Esophagus muscularis mucosa (tissue), 4 donors: ENCODE data around the gene WNT8B. TPM values are rescaled to one million over a fixed set of nuclear protein-coding genes. Genes with fewer than 3 reads are reported as not detected.

Experiments used
- DNase-seq: peaks from one replicate; pipeline ENCODE4 v3.0.0-alpha.2; 2017; ENCODE audit errors: extremely low spot score
- H3K27ac ChIP-seq, 4 donors: fragments of 200-600 bp; sonication (generic); replicated peaks in 1 of 4; 1 replicate in 3 of 4; 2 replicates in 1 of 4; pipeline ENCODE4 v1.5.1; 2016 to 2019; ENCODE audit warnings: mild to moderate bottlenecking in 1 of 4
- H3K27me3 ChIP-seq, 4 donors: fragments of 200-600 bp; sonication (generic); one replicate each; pipeline versions ENCODE4 v1.5.1 to v1.6.0; 2016 to 2019
- H3K36me3 ChIP-seq, 4 donors: fragments of 200-600 bp; sonication (generic); one replicate each; pipeline ENCODE4 v1.5.1; 2016 to 2019
- H3K4me1 ChIP-seq, 4 donors: fragments of 200-600 bp; sonication (generic); one replicate each; pipeline ENCODE4 v1.5.1; 2016 to 2019
- H3K4me3 ChIP-seq, 4 donors: fragments of 200-600 bp; sonication (generic); 1 replicate in 2 of 4; 2 replicates in 2 of 4; pipeline ENCODE4 v1.5.1; 2016 to 2019; ENCODE audit warnings: mild to moderate bottlenecking in 4 of 4, moderate library complexity in 1 of 4
- H3K9me3 ChIP-seq, 4 donors: fragments of 200-600 bp; sonication (generic); 1 replicate in 3 of 4; 2 replicates in 1 of 4; pipeline ENCODE4 v1.5.1; 2016 to 2019
- EP300 ChIP-seq: sonication (generic); formaldehyde crosslinking; IDR thresholded peaks from one replicate; pipeline ENCODE4 v1.6.1; 2017; ENCODE audit warnings: antibody characterized with exemption
- POLR2A ChIP-seq: fragments of 450-650 bp; IDR thresholded peaks from one replicate; pipeline ENCODE4 v1.6.1; 2017; ENCODE audit warnings: antibody characterized with exemption, moderate library complexity, mild to moderate bottlenecking, low read depth
- POLR2AphosphoS5 ChIP-seq, 2 donors: sonication (generic); formaldehyde crosslinking; IDR thresholded peaks; one replicate each; pipeline ENCODE4 v1.6.1; 2017; ENCODE audit warnings: antibody characterized with exemption in 2 of 2
- WGBS: methylation state at CpG from one replicate; pipeline ENCODE4 v1.1.5; 2018; 5-methylcytosine and 5-hydroxymethylcytosine counted together
- intact Hi-C: fragments of 100-400 bp; cut with DNase I; formaldehyde crosslinking; loops from one replicate; pipeline ENCODE4 v1.15.1; 2023
- total RNA-seq, 4 donors: library from RNA; depleted of rRNA; stranded (reverse); fragments of >200 nt; gene quantifications; one replicate each; pipeline versions ENCODE4 v1.1.0 to v1.2.1, GENCODE V29; 2016
- TF ChIP-seq, protein P1 (sequence below), 3 experiments: fragments of 200-600 bp in 2 of 3; fragments of 450-650 bp in 1 of 3; sonication (generic) in 2 of 3; IDR thresholded peaks; one replicate each; pipeline ENCODE4 v1.5.1; 2017 to 2019; ENCODE audit warnings: antibody characterized with exemption in 3 of 3, mild to moderate bottlenecking in 2 of 3, moderate library complexity in 1 of 3

The WNT8B gene
- total RNA-seq, 4 donors from 2014 or later, result not detected

DNA sequence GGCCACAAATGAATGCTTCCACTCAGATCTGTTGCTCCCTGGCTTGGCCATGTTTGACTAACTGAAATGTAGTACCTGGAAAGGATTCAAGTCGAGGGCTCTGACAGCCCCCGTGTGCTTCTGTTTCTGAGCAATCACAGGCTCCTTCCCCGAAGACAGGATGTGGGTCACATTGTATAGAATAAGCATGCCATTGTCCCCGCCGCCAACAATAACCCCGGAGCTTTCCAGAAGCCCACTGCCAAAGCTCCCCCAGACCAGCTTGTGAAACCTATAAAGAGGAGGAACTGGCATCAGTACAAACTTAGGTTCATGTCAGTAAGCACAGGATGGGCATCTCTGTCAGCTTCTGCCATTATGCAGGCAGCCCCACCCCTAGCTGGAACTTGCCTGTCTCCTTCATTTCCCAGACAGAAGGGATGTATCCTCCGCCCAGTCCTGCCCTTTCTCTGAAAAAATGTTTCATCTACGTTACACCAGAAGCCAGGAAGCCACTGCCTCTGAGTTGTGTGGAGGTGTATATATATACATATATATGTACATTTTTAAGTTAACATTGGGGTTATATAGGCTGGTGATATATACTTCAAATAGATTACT, 46.5 kb downstream of the WNT8B start:
- H3K27ac ChIP-seq, result no peak overlapping the region

DNA sequence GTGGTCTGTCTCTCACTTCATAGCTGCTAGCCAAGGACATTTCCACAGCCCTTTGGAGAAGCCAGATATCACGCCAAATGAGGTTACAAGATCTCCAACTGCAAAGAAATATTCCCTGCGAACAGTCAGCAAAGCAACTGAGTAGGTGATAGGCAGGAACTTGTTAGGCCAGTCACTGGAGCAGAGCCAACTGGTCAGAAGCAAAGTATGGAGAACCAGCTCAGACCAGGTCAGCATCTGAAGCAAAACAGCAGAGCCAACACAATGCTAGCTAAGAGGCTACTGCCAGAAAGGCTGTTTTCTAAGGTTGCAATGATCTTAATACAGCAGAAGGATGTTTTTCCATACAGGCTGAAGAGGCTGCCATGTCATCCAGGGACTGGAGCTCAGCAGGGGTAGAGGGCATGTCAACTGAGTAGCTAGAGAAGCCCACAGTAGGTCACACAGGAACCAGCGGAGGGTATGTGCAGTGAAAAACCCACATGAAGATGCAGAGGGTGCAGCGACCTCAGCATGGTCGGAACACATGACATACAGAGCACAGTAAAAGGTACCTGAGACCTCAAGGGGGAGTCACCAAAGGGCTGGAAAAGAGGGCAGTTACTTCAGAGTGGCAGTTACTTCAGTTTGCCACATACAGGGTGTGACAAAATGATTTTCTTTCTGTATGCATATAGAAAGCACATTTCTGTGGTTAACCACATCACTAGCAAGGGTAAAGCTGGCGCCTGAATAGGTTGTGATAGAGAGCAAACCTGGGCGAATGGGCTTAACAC, 47.9 kb downstream of the WNT8B start:
- Histone ChIP-seq H3K4me1 (no peaks in the 10 kb centered on the region), H3K4me3 (no peak overlapping the region), H3K27ac (no peak overlapping the region), H3K9me3 (no peaks in the 10 kb centered on the region), H3K36me3 (peaks cover 12 to 84% (median 63%) of the 10 kb centered on the region in 4 donors), H3K27me3 (no peaks in the 10 kb centered on the region)
- intact Hi-C loops, result no loop called here
- WGBS, result 90% methylated on average over 7 of the region's 7 CpGs
- no peak for DNase-seq
- TF ChIP-seq POLR2AphosphoS5 (IDR thresholded peaks at IDR 0.05), result no peak
- no peak for TF ChIP-seq POLR2A
- TF ChIP-seq, protein P1, sequence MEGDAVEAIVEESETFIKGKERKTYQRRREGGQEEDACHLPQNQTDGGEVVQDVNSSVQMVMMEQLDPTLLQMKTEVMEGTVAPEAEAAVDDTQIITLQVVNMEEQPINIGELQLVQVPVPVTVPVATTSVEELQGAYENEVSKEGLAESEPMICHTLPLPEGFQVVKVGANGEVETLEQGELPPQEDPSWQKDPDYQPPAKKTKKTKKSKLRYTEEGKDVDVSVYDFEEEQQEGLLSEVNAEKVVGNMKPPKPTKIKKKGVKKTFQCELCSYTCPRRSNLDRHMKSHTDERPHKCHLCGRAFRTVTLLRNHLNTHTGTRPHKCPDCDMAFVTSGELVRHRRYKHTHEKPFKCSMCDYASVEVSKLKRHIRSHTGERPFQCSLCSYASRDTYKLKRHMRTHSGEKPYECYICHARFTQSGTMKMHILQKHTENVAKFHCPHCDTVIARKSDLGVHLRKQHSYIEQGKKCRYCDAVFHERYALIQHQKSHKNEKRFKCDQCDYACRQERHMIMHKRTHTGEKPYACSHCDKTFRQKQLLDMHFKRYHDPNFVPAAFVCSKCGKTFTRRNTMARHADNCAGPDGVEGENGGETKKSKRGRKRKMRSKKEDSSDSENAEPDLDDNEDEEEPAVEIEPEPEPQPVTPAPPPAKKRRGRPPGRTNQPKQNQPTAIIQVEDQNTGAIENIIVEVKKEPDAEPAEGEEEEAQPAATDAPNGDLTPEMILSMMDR (IDR thresholded peaks at IDR 0.05), result no peak
- no peak for TF ChIP-seq EP300

More for the DNA sequence above, 46.5 kb downstream of the WNT8B start:
- no peaks in the 10 kb centered on the region for H3K4me1 ChIP-seq
- H3K36me3 ChIP-seq, result peaks cover 12 to 88% (median 68%) of the 10 kb centered on the region in 4 donors
- DNase-seq, result no peak
- TF ChIP-seq POLR2A (no peak), POLR2AphosphoS5 (IDR thresholded peaks at IDR 0.05) (no peak), EP300 (no peak)
- TF ChIP-seq, protein P1 (IDR thresholded peaks at IDR 0.05), result no peak
- no peaks in the 10 kb centered on the region for H3K27me3 ChIP-seq
- H3K9me3 ChIP-seq, result no peaks in the 10 kb centered on the region
- intact Hi-C loops, result no loop called here
- WGBS, result 73% methylated on average over 8 of the region's 8 CpGs
- H3K4me3 ChIP-seq, result no peak overlapping the region

DNA sequence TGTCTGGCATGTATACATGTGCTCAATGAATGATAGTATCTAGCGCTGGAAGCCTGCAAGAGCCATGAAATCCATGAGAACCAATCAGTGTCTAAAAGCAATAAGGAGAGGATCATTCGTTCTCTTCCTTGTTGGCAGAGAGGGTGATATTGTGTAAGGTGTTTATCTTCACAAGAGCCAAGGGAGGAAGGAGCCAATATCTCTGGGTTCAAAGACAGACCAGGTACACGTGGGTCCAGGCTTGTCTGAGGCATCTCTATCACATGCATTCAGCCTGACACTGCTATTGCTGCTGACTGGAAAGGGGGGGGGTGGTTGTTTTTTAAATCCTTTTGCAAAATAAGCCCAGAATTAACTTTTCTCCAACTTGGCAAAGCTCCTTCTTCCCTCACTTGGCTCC, 52.8 kb downstream of the WNT8B start:
- Histone ChIP-seq H3K9me3 (no peaks in the 10 kb centered on the region), H3K4me1 (peaks cover 14 to 21% (median 19%) of the 10 kb centered on the region in 4 donors), H3K4me3 (no peak overlapping the region), H3K27me3 (no peaks in the 10 kb centered on the region), H3K36me3 (peaks cover 6 to 45% (median 28%) of the 10 kb centered on the region in 4 donors), H3K27ac (no peak overlapping the region)
- TF ChIP-seq EP300 (no peak), POLR2AphosphoS5 (IDR thresholded peaks at IDR 0.05) (no peak), POLR2A (no peak)
- TF ChIP-seq, protein P1 (IDR thresholded peaks at IDR 0.05), result no peak
- 78% methylated on average over 3 of the region's 3 CpGs for WGBS
- no peak for DNase-seq
- intact Hi-C loops, result no loop called here

DNA sequence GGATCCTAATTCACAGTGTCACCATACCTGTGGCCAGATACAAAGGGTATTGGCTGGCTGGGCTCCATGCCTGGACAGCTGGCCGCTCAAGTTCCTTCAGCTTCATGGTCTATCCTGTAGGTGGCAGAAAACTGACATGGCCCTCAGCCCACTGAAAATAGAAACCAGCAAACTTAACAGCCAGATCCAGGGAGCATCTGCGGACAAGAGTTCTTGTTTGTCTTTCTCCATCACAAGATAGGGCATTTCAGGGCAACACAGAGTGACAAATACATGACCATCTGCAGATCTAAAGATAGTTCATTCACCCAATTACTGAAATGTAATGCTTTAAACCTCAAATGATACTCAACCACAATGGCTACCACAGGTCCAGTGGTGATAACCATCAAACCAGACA, 54.0 kb downstream of the WNT8B start:
- no peak for DNase-seq
- H3K36me3 ChIP-seq, result peaks cover 6 to 36% (median 20%) of the 10 kb centered on the region in 4 donors

More for the DNA sequence above, 54.0 kb downstream of the WNT8B start:
- WGBS, result 69% methylated on average over 2 of the region's 2 CpGs
- no peak overlapping the region for H3K4me3 ChIP-seq
- TF ChIP-seq POLR2A, result no peak
- TF ChIP-seq EP300, result no peak
- TF ChIP-seq, protein P1 (IDR thresholded peaks at IDR 0.05), result no peak
- no peak for TF ChIP-seq POLR2AphosphoS5 (IDR thresholded peaks at IDR 0.05)
- H3K9me3 ChIP-seq, result no peaks in the 10 kb centered on the region
- H3K27ac ChIP-seq, result no peak overlapping the region
- intact Hi-C loops, result no loop called here
- no peaks in the 10 kb centered on the region for H3K27me3 ChIP-seq
- peaks cover 14 to 21% (median 19%) of the 10 kb centered on the region in 4 donors for H3K4me1 ChIP-seq
